Pancreas (tissue), 10 donors: Measurements from ENCODE around the gene ZEB2. TPM values are rescaled to one million over a fixed set of nuclear protein-coding genes. Genes with fewer than 3 reads are reported as not detected.

Experiments used
- ATAC-seq, 4 donors: fragments of 200-7000 bp; cut with Tn5 transposase; one replicate each; pipeline versions ENCODE4 v1.8.0 to v1.9.1; 2020; ENCODE audit warnings: mild to moderate bottlenecking in 4 of 4, moderate library complexity in 4 of 4
- DNase-seq, 6 donors: peaks; one replicate each; pipeline ENCODE4 v3.0.0-alpha.2; 2020
- FAIRE-seq: peaks from 2 replicates; lab custom pipeline; 2012; peaks lifted over from hg19 to GRCh38; lab: Jason Lieb, UNC
- H3K27ac ChIP-seq, 4 donors: fragments of 200-600 bp; sonication (generic); 1 replicate in 3 of 4; 2 replicates in 1 of 4; pipeline versions ENCODE4 v1.5.0 to v1.8.0; 2020
- H3K27me3 ChIP-seq, 4 donors: fragments of 200-600 bp; one replicate each; pipeline ENCODE4 v1.8.0; 2021
- H3K36me3 ChIP-seq, 3 donors: fragments of 200-600 bp; sonication (generic) in 1 of 3; one replicate each; pipeline versions ENCODE4 v1.5.0 to v1.8.0; 2020 to 2021
- H3K4me1 ChIP-seq, 3 donors: fragments of 200-600 bp; one replicate each; pipeline ENCODE4 v1.8.0; 2021
- H3K4me3 ChIP-seq, 4 donors: fragments of 200-600 bp; sonication (generic) in 2 of 4; one replicate each; pipeline versions ENCODE4 v1.5.0 to v1.8.0; 2020 to 2021
- H3K9me3 ChIP-seq, 4 donors: fragments of 200-600 bp; one replicate each; pipeline ENCODE4 v1.8.0; 2021
- CTCF ChIP-seq, 4 donors: fragments of 200-600 bp; sonication (generic) in 3 of 4; IDR thresholded peaks; one replicate each; pipeline versions ENCODE4 v1.5.0 to v1.8.0; 2021; ENCODE audit warnings: antibody characterized with exemption in 4 of 4
- WGBS, 2 donors: extraction: QIAGEN DNeasy Blood & Tissue Kit; methylation state at CpG; one replicate each; pipeline ENCODE4 v1.1.7; 2013; 5-methylcytosine and 5-hydroxymethylcytosine counted together
- intact Hi-C, 3 donors: fragments of 100-400 bp; cut with DNase I; formaldehyde crosslinking; loops; one replicate each; pipeline versions ENCODE4 v1.11.1 to v1.14.2; 2022
- polyA plus RNA-seq, 2 donors: library from polyadenylated mRNA; stranded (reverse); fragments of 200-250 nt; gene quantifications; one replicate each; pipeline ENCODE4 v1.2.3, GENCODE V29; 2013
- total RNA-seq, 6 donors: library from RNA; stranded (reverse); fragmentation: NEBNext Ultra II Directional in 4 of 6; extraction: Animal tissue kit (Norgen Biotek cat#: 25700) in 4 of 6; gene quantifications; one replicate each; pipeline versions ENCODE4 v1.2.1 to v1.2.4, GENCODE V29; 2021 to 2023
- donor health status: healthy with polysubstance abuse.
- donor health status: DM: no; HTN: no; CAD: no; lungs with moderate emphysema.
- donor health status: DM: no; HTN: no; CAD: no.
- donor health status: control.
- donor health status: control.
- donor health status: Bipolar disorder and iron deficiency.
- donor health status: DM: yes; HTN: yes; CAD: no.
- donor health status: DM: no; HTN: no; CAD: no.
- donor health status: DM: no; HTN: no; CAD: no.
- donor health status: DM: yes; HTN: yes; CAD: no.

Gene ZEB2
- total RNA-seq = 10 to 100 TPM in 3 of 6 donors, 1 to 10 TPM in 3; 4.3 to 38.6 (median 11.2) TPM
- polyA plus RNA-seq = 1 to 10 TPM; 3.8 to 5.5 TPM

GRCh38 chr2:144519934-144520731 lies at the start of gene ZEB2:
Gene ZEB2, minus strand, starts transcription at chr2:144520119. Its CDS starts 2,769 bp downstream, at chr2:144517350.
- intact Hi-C loops = no loop called here
- FAIRE-seq = no peak

GRCh38 chr2:144567745-144568144 lies 47.8 kb upstream of the ZEB2 start:
- no peak overlapping the region for H3K4me3 ChIP-seq
- no peaks in the 10 kb centered on the region for H3K4me1 ChIP-seq
- 69 to 70% methylated on average over 4 of the region's 4 CpGs for WGBS, 2 donors
- no peak for ATAC-seq
- no peaks in the 10 kb centered on the region for H3K9me3 ChIP-seq
- no peaks in the 10 kb centered on the region for H3K36me3 ChIP-seq
- intact Hi-C loops = no loop called here
- no peak overlapping the region for H3K27ac ChIP-seq
- no peak for DNase-seq
- TF ChIP-seq CTCF (IDR thresholded peaks at IDR 0.05) = no peak
- H3K27me3 ChIP-seq = no peaks in the 10 kb centered on the region
- no peak for FAIRE-seq

More at GRCh38 chr2:144519934-144520731, at the start of gene ZEB2:
- Histone ChIP-seq H3K9me3 (no peaks in the 10 kb centered on the region), H3K4me1 (no peaks in the 10 kb centered on the region), H3K4me3 (peak within 1 kb of the TSS in 3 of 4 donors; percentile 9 to 60 (median 12)), H3K27me3 (peaks cover 0 to 9% (median 2%) of the 10 kb centered on the region in 4 donors), H3K27ac (peak within 1 kb of the TSS in 3 of 4 donors; percentile 22 to 79 (median 76)), H3K36me3 (no peaks in the 10 kb centered on the region)
- peak in 1 of 6 donors; percentile 34 for DNase-seq
- TF ChIP-seq CTCF (IDR thresholded peaks at IDR 0.05) = peak in 1 of 4 donors; percentile 11
- ATAC-seq = peak in 2 of 4 donors; percentile 15 to 24
- 4 to 6% methylated on average over 26 to 29 of the region's 29 CpGs for WGBS, 2 donors

- no peak for FAIRE-seq
- intact Hi-C loops = no loop called here
- ATAC-seq = no peak
- H3K27me3 ChIP-seq = no peaks in the 10 kb centered on the region
- no peak for TF ChIP-seq CTCF (IDR thresholded peaks at IDR 0.05)
- no peak for DNase-seq
- H3K9me3 ChIP-seq = no peaks in the 10 kb centered on the region
- no peaks in the 10 kb centered on the region for H3K4me1 ChIP-seq
- no peak overlapping the region for H3K27ac ChIP-seq
- no peak overlapping the region for H3K4me3 ChIP-seq
- 70 to 76% methylated on average over 2 of the region's 2 CpGs for WGBS, 2 donors
- no peaks in the 10 kb centered on the region for H3K36me3 ChIP-seq
These were observed 46.5 kb upstream of the ZEB2 start for GRCh38 chr2:144566448-144566847.

GRCh38 chr2:144560251-144560650 lies 40.3 kb upstream of the ZEB2 start:
- intact Hi-C loops = no loop called here
- FAIRE-seq (no peak), ATAC-seq (no peak), DNase-seq (no peak)
- no peaks in the 10 kb centered on the region for H3K4me1 ChIP-seq
- TF ChIP-seq CTCF (IDR thresholded peaks at IDR 0.05) = no peak
- H3K27me3 ChIP-seq = no peaks in the 10 kb centered on the region
- H3K9me3 ChIP-seq = no peaks in the 10 kb centered on the region
- 56 to 60% methylated on average over 1 of the region's 1 CpG for WGBS, 2 donors
- H3K36me3 ChIP-seq = no peaks in the 10 kb centered on the region
- no peak overlapping the region for H3K27ac ChIP-seq
- no peak overlapping the region for H3K4me3 ChIP-seq

- no peak for ATAC-seq
- intact Hi-C loops = no loop called here
- 70 to 78% methylated on average over 3 of the region's 3 CpGs for WGBS, 2 donors
These were observed 39.8 kb upstream of the ZEB2 start for GRCh38 chr2:144559681-144560080.

More at GRCh38 chr2:144559681-144560080, 39.8 kb upstream of the ZEB2 start:
- Histone ChIP-seq H3K36me3 (no peaks in the 10 kb centered on the region), H3K9me3 (no peaks in the 10 kb centered on the region), H3K27me3 (no peaks in the 10 kb centered on the region), H3K27ac (no peak overlapping the region), H3K4me3 (no peak overlapping the region), H3K4me1 (no peaks in the 10 kb centered on the region)
- no peak for DNase-seq
- no peak for TF ChIP-seq CTCF (IDR thresholded peaks at IDR 0.05)
- FAIRE-seq = no peak
